GM23248 (cell line): ENCODE results near the gene ABHD16A. TPM values are rescaled to one million over a fixed set of nuclear protein-coding genes. Genes with fewer than 3 reads are reported as not detected.

Source experiments
- DNase-seq: peaks from one replicate; pipeline ENCODE4 v3.0.0-alpha.2; 2015
- H2AFZ ChIP-seq: fragments of 200-600 bp; sonication (generic); 2 replicates; pipeline ENCODE4 v1.6.1; 2016; ENCODE audit warnings: antibody characterized with exemption
- H3F3A ChIP-seq: fragments of 200-600 bp; sonication (generic); 2 replicates; pipeline ENCODE4 v1.6.1; 2016; ENCODE audit warnings: mild to moderate bottlenecking, antibody characterized with exemption, mixed run types; ENCODE audit not compliant: insufficient read depth
- H3K27ac ChIP-seq: fragments of 200-600 bp; sonication (generic); 2 replicates; pipeline ENCODE4 v1.5.1; 2016; ENCODE audit warnings: mild to moderate bottlenecking
- H3K27me3 ChIP-seq: fragments of 200-600 bp; sonication (generic); replicated peaks from 2 replicates; pipeline ENCODE4 v1.6.1; 2016; ENCODE audit warnings: mild to moderate bottlenecking; ENCODE audit not compliant: insufficient read depth
- H3K36me3 ChIP-seq: fragments of 200-600 bp; sonication (generic); 2 replicates; pipeline ENCODE4 v1.6.1; 2016; ENCODE audit warnings: low read depth, mild to moderate bottlenecking
- H3K4me1 ChIP-seq: fragments of 200-600 bp; sonication (generic); 2 replicates; pipeline ENCODE4 v1.6.1; 2016; ENCODE audit warnings: mild to moderate bottlenecking; ENCODE audit not compliant: insufficient read depth
- H3K4me2 ChIP-seq: fragments of 200-600 bp; sonication (generic); one replicate; pipeline ENCODE4 v1.6.1; 2016; ENCODE audit warnings: mild to moderate bottlenecking; ENCODE audit not compliant: unreplicated experiment
- H3K4me3 ChIP-seq: fragments of 200-600 bp; sonication (generic); 2 replicates; pipeline ENCODE4 v1.5.1; 2016; ENCODE audit warnings: mild to moderate bottlenecking
- H3K79me2 ChIP-seq: fragments of 200-600 bp; sonication (generic); 2 replicates; pipeline ENCODE4 v1.6.1; 2016; ENCODE audit warnings: mild to moderate bottlenecking; ENCODE audit not compliant: insufficient read depth
- H3K9ac ChIP-seq: fragments of 200-600 bp; sonication (generic); 2 replicates; pipeline ENCODE4 v1.6.1; 2016; ENCODE audit warnings: mild to moderate bottlenecking
- H3K9me2 ChIP-seq: fragments of 200-600 bp; sonication (generic); 2 replicates; pipeline ENCODE4 v1.6.1; 2016; ENCODE audit warnings: mixed run types, mild to moderate bottlenecking, moderate library complexity; ENCODE audit not compliant: insufficient read depth
- H3K9me3 ChIP-seq: fragments of 200-600 bp; sonication (generic); one replicate; pipeline ENCODE4 v1.6.1; 2017; ENCODE audit warnings: low read depth
- H4K20me1 ChIP-seq: fragments of 200-600 bp; sonication (generic); 2 replicates; pipeline ENCODE4 v1.6.0; 2016; ENCODE audit not compliant: insufficient read depth
- EZH2 ChIP-seq: fragments of 200-600 bp; sonication (generic); IDR thresholded peaks from 2 replicates; pipeline ENCODE4 v1.6.1; 2018; ENCODE audit warnings: antibody characterized with exemption, mild to moderate bottlenecking; ENCODE audit not compliant: insufficient read depth, poor library complexity, severe bottlenecking
- EZH2phosphoT487 ChIP-seq: fragments of 200-600 bp; sonication (generic); IDR thresholded peaks from 2 replicates; pipeline ENCODE4 v1.6.1; 2018; ENCODE audit warnings: antibody characterized with exemption, moderate library complexity, mild to moderate bottlenecking, low read depth; ENCODE audit not compliant: insufficient read depth
- WGBS, 2 experiments: methylation state at CpG; one replicate each; pipeline ENCODE4 v1.1.6; 2015 to 2017; ENCODE audit warnings: low lambda C conversion rate in 2 of 2, low coverage in 1 of 2; ENCODE audit errors: missing lambda C conversion rate in 2 of 2; 5-methylcytosine and 5-hydroxymethylcytosine counted together
- in situ Hi-C: fragments of 300-500 bp; cut with MboI; formaldehyde crosslinking; loops from 2 replicates; pipeline ENCODE4 v1.15.0; 2020
- polyA plus RNA-seq: library from polyadenylated mRNA; unstranded; fragments of >200 nt; fragmentation: Nextera tagmentation; extraction: Ambion mirVana; gene quantifications from 2 replicates; pipeline ENCODE4 v1.2.1, GENCODE V29; 2016
- total RNA-seq: library from RNA; depleted of rRNA; stranded (reverse); fragments of >200 nt; shearing (Covaris generic); gene quantifications from 2 replicates; pipeline ENCODE4 v1.2.3, GENCODE V29; 2014

Gene ABHD16A
- total and polyA plus RNA-seq, 2 experiments from 2014 or later, result 48.0 to 54.0 TPM

DNA sequence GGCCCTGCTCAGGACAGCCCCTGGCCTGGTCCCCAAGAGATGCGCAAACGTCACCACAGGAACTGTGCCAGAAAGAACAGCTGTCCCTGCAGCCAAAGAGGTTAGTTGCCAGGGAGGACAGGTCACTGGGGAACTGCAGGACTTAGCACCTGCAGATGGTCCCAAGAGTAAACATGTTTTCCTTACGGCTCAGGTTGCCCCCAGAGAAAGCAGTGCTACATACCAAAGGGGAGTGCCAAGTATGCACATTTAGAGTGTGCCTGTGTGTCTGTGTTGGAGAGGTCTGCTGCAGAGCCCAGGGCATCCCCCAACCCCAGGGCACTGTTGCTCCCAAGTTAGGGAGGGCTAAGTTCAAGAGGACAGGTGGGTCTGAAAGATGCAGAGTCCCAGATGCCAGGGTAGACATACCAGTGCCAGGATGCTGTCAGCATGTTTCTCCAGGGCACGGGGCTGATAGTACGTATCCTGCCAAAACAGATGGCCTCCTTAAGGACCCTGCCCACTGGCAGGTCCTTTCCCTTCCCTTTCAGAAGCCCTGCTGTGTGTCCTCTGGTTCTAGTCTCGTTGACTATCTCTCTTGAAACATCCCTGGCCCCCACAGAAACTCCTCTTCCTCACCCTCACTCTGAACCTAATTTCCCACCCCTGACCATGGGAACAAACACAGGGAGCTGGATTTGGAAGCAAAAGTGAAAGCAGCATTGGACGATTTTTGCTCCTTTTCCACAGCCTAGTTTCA is 1.3 kb downstream of the ABHD16A start:
- Histone ChIP-seq H3F3A (no peaks in the 10 kb centered on the region), H3K4me2 (peak overlapping the region; percentile 99), H3K4me3 (peak overlapping the region; percentile 96), H3K9me2 (no peaks in the 10 kb centered on the region), H3K9ac (peak overlapping the region; percentile 86), H3K79me2 (peaks cover 36% of the 10 kb centered on the region), H3K9me3 (no peaks in the 10 kb centered on the region), H3K27ac (peak overlapping the region; percentile 90), H2AFZ (peak overlapping the region; percentile 96), H3K36me3 (peaks cover 6% of the 10 kb centered on the region; the same call in 1 of the 2 replicates), H3K4me1 (peaks cover 8% of the 10 kb centered on the region), H4K20me1 (no peaks in the 10 kb centered on the region), H3K27me3 (no peaks in the 10 kb centered on the region)
- no peak for TF ChIP-seq EZH2phosphoT487
- TF ChIP-seq EZH2, result no peak
- 25 to 29% methylated on average over 7 of the region's 7 CpGs for WGBS, 2 experiments
- DNase-seq, result peak; percentile 56
- in situ Hi-C loops, result no loop called here

GRCh38 chr6:31700740-31701401 is 2.3 kb downstream of the ABHD16A start:
- no peak for DNase-seq
- Histone ChIP-seq H3F3A (no peaks in the 10 kb centered on the region), H3K9ac (peak overlapping the region; percentile 86; the same call in 1 of the 2 replicates), H3K27me3 (no peaks in the 10 kb centered on the region), H2AFZ (no peak overlapping the region), H3K27ac (no peak overlapping the region), H4K20me1 (no peaks in the 10 kb centered on the region), H3K36me3 (peaks cover 6% of the 10 kb centered on the region; the same call in 1 of the 2 replicates), H3K79me2 (peaks cover 36% of the 10 kb centered on the region), H3K9me2 (no peaks in the 10 kb centered on the region), H3K9me3 (no peaks in the 10 kb centered on the region), H3K4me1 (peaks cover 8% of the 10 kb centered on the region), H3K4me3 (no peak overlapping the region), H3K4me2 (no peak overlapping the region)
- in situ Hi-C loops, result no loop called here
- 83 to 88% methylated on average over 5 of the region's 5 CpGs for WGBS, 2 experiments
- TF ChIP-seq EZH2, result no peak
- no peak for TF ChIP-seq EZH2phosphoT487

GRCh38 chr6:31697555-31697954 is 5.6 kb downstream of the ABHD16A start:
- Histone ChIP-seq H4K20me1 (no peaks in the 10 kb centered on the region), H3K27ac (no peak overlapping the region)
- in situ Hi-C loops, result no loop called here

DNA sequence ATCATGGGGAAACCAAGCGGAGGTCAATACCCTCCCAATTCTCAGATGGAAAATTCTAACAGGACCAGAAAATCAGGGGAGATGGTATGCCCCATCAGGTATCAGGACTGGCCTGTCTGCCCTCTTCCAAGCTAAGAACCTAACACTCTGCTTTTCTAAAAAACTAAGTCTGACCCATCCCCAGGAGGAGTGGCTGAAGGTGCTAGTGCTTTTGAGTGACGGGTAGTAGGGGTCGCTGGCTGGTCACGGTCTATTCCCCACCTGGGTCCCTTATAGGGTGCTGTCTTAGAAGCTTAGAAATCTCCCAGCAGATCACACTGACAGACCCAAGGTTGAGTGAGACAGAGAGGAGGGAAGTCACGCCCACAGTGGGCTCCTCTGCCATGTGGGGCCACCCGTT is 9.6 kb downstream of the ABHD16A start:
- in situ Hi-C loops, result no loop called here
- no peak overlapping the region for H3K4me2 ChIP-seq
- no peak overlapping the region for H3K9ac ChIP-seq
- TF ChIP-seq EZH2 (no peak), EZH2phosphoT487 (no peak)
- H3K9me2 ChIP-seq, result no peaks in the 10 kb centered on the region
- DNase-seq, result no peak
- no peaks in the 10 kb centered on the region for H3K79me2 ChIP-seq
- no peak overlapping the region for H3K27ac ChIP-seq
- H4K20me1 ChIP-seq, result no peaks in the 10 kb centered on the region
- H3K36me3 ChIP-seq, result peaks cover 13% of the 10 kb centered on the region; the same call in 1 of the 2 replicates
- no peak overlapping the region for H2AFZ ChIP-seq
- H3K9me3 ChIP-seq, result no peaks in the 10 kb centered on the region
- no peaks in the 10 kb centered on the region for H3K27me3 ChIP-seq
- H3K4me3 ChIP-seq, result no peak overlapping the region
- WGBS, 2 experiments, result 89 to 91% methylated on average over 6 of the region's 6 CpGs
- H3F3A ChIP-seq, result no peaks in the 10 kb centered on the region
- H3K4me1 ChIP-seq, result no peaks in the 10 kb centered on the region

More at GRCh38 chr6:31697555-31697954, 5.6 kb downstream of the ABHD16A start:
- DNase-seq, result no peak
- no peaks in the 10 kb centered on the region for H3K9me3 ChIP-seq
- H3K79me2 ChIP-seq, result peaks cover 34% of the 10 kb centered on the region
- H3K4me3 ChIP-seq, result no peak overlapping the region
- peaks cover 13% of the 10 kb centered on the region; the same call in 1 of the 2 replicates for H3K36me3 ChIP-seq
- TF ChIP-seq EZH2phosphoT487 (no peak), EZH2 (no peak)
- 61 to 62% methylated on average over 3 of the region's 3 CpGs for WGBS, 2 experiments
- no peaks in the 10 kb centered on the region for H3F3A ChIP-seq
- H2AFZ ChIP-seq, result no peak overlapping the region
- peaks cover 8% of the 10 kb centered on the region for H3K4me1 ChIP-seq
- H3K9me2 ChIP-seq, result no peaks in the 10 kb centered on the region
- H3K27me3 ChIP-seq, result no peaks in the 10 kb centered on the region
- no peak overlapping the region for H3K9ac ChIP-seq
- H3K4me2 ChIP-seq, result no peak overlapping the region
